NCI-H187 treated with DMSO at 0.1 percent for 48 hours (cell line): ENCODE results near the gene MACROD1.

Experiments
- DNase-seq: peaks from one replicate; lab custom pipeline; 2025; lab: John Stamatoyannopoulos, UW

MACROD1 gene, protein sequence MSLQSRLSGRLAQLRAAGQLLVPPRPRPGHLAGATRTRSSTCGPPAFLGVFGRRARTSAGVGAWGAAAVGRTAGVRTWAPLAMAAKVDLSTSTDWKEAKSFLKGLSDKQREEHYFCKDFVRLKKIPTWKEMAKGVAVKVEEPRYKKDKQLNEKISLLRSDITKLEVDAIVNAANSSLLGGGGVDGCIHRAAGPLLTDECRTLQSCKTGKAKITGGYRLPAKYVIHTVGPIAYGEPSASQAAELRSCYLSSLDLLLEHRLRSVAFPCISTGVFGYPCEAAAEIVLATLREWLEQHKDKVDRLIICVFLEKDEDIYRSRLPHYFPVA

DNA sequence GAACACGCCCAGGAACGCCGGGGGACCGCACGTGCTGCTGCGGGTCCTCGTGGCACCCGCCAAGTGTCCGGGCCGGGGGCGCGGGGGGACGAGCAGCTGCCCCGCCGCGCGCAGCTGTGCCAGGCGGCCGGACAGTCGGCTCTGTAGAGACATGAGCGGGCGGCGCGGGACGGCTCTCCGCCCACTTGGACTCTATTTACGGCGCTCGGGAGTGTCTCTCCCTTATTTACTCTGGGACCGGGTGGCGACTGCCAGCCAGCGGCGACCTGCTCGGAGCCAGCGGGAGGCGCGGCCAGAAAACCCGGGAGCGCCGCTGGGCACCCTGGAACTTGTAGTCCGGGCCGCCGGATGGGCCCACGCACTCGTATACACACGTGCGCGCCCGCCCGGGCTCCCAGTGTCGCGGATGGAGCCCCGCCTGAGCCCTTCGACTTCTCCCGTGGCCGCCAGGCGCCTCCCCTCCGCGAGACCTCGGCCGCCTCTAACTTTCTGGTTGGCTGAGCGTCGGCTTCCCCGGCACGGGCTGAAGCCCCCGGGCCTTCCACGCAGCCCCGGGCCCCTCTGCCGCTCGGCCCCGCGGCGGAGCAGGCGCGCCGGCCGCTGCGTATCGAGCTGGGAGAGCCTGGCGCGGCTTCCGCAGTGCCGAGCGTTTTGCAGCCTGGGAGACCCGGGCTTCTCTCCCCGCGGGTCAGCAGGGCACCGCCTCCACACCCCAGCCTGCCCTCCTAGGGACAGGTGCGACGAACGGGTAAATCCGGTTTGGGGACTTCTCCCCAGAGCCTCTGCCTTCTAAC, at the start of gene MACROD1:
MACROD1 (minus strand) TSS at position 272 of the 794 bp plus-strand sequence; CDS start at position 153, 119 bp downstream.
- peak; percentile 45 for DNase-seq

DNA sequence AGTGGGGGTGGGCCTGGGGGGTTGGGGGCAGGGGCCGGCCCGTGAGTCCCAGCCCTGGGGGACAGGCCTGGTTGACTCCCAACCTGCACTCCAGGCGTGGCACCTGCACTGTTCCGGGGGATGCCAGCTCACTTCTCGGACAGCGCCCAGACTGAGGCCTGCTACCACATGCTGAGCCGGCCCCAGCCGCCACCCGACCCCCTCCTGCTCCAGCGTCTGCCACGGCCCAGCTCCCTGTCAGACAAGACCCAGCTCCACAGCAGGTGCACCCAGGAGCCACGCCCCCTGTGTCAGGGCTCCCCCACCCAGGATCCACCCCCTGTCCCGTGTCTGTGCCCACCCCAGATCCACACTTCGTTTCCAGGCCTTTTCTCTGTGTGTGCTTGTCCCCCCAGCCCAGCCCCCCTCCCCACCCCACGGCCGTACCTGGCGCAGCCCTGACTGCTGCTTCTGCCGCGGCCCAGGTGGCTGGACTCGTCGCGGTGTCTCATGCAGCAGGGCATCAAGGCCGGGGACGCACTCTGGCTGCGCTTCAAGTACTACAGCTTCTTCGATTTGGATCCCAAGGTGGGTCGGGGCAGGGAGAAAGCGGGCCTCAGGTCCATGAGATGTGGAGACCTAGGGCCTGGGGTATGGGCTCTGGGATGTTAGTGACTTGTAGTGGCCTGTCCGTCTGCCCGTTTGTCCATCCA, 45.4 kb upstream of the MACROD1 start:
- no peak for DNase-seq

DNA sequence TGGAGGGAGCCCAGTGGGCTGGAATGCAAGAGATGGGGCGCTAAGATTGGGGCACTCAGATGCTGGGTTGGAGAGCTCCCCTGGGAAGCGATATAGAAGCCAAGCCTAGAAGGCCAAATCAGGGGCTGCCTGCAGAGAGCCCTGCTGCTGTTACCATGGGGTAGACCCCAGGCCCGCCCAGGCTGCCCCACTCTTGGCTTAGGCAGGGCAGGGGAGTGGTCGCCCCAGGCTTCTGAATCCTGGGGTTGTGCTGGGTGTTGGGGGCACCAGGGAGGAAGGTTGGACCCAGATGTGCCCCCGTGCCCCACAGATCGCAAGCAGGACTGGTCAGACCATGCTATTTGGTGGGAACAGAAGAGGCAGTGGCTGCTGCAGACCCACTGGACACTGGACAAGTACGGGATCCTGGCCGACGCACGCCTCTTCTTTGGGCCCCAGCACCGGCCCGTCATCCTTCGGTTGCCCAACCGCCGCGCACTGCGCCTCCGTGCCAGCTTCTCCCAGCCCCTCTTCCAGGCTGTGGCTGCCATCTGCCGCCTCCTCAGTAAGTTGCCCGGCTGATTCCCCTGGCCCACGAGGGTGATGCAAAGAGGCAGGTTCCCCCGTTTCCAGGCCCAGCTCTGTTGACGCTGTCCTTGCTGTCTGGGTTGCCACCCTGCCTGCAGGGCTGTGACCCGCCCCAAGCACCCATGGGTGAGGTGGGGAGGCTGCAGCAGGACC, 44.5 kb upstream of the MACROD1 start:
- no peak for DNase-seq

DNA sequence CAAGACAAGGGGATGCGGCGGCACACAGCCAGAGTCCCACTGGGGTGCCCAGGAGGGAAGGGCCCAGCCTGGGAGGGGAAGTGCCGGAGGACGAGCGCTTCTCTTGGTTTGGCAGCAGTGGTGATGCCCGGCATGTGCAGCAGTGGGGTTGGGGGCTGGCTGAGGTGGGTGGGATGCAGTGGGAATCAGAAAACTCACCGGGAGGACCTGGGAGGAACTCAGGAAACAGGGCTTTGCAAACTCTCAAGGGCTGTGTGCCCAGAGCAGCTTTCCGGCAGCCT, 43.6 kb upstream of the MACROD1 start:
- no peak for DNase-seq

DNA sequence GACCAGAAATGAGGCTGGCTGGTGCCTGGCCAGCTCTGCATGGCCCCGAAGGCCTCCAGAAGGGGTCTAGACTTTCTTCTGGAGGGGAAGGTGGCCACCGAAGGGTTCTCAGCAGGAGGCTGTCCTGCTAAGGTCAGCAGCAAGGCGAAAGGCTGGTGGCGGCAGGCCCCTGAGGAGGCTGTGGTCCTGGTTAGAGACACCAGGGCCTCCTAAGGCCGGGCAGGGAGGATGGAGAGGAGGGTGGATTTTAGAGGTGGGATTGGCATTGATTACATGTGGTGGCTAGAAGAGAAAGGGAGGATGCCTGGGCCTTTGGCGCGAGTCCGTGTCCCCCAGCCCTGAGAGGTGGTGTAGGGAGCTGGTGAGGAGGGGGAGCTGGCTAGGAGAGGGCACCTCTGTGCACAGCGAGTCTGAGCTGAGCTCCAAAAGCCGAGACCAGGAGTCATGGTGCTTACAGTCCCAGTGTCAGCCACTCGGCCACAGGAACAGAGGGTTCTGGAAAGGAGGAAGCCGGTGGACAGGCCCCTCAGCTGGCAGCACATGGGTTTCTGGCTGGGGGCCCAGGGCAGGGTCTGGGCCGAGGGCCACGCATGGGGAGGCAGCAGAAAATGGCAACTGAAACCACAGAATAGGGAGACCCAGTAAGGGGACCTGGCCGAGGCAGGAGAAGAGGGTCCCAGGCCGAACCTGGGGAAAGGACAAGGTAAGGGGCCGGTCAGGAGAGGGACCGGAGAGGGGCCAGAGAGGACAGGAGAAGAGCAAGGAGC, 43.1 kb upstream of the MACROD1 start:
- DNase-seq, result no peak

DNA sequence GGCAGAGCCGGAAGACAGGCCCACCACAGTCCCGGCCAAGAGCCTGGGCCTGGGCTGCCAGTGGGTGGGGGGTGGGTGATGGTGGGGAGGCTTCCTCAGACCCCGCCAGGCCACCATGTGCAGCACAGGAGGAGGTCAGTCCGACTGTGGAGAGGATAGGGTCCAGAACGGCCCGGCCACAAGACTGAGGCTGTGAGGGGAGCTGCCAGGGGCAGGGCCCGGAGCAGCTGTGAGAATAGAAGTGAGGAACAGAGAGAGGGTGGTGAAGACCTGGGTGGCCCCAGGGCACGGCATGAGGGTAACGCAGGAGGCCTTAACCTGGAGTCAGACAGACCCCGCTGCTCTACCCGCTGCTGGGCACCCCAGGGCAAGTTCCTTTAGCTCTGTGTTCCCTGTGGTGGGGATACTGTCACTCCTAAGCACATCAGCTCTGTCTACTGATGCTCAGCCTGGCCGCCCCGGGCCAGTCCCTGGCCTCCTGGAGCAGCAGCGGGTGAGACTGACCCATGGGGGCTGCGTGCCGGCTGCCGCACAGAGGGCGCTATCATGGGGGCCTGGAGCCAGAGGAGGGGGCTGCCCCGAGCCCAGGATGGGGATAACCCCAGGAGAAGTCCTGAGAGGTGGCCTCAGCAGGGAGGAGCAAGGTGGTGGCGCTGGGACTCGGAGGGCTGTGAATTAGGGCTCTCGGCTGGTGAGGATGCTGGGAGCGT, 42.3 kb upstream of the MACROD1 start:
- DNase-seq, result no peak

DNA sequence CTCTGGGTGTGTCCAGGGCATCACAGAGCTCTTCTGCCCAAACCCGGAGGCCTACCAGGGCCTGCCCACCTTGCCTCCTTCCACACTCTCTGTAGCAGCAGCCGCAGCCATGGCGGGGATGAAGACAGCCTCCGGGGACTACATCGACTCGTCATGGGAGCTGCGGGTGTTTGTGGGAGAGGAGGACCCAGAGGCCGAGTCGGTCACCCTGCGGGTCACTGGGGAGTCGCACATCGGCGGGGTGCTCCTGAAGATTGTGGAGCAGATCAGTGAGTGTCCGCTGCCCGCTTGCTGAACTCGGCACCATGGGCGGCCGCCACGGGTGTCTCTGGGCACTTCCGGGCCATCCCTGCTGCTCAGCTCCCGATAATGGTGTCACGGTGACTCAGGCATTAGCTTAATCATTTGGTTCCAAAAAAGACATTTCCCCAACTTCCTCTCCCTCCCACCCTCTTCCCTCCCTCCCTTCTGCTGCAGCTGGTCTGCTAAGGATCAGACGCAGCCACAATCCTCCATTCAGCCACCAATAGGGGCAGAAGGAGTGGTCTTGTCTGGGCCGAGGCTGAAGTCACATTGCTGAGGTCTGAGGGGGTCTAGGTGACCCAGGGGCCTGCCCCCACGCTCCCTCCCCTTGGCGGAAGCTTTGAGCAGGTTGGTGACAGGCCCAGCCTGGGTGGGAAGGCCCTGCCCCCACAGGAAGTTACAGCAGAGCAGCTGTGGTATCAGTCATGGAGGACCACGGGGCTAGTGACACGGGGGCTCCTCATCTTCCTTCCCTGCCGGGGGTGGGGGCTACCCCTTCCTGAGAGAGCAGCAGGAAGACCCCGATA, 41.6 kb upstream of the MACROD1 start:
- DNase-seq, result no peak

DNA sequence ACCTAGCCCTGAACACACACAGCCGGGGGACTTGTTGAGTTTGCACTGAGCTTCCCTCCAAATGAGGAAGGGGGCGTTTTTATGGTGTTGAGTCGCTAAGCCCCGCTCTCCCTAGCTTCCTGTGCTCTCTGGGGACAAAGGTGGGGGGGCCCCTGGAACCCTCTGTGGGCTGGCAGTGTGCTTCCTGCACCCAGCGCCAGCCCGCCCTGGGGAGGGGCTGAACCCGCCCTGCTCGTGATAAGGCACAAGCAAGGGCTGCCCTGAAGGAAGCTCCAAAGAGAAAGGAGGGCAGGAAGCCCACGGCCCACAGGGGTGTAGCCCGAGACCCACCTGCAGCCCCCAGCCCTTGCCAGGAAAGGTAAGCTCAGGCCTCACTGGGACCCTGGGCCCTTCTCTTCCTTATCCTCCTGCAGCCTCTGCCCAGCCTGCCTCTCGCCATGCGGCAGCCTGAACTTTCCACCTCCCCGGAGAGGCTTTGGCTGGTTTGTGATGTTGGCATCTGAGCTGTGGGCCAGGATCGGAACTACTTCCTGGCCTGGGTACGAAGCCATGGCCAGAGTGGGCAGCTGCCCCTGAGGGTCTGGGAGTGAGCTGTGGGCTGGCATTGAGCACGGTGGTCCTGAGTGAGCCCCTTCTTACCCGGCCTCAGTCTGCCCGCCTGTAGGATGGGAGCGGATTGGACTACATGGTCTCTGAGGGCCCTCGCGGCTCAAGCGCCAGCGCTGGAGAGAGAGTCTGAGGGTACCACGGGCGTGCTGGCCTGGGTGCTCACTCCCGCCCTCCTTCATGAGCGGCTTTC, 40.7 kb upstream of the MACROD1 start, which contains the start of gene FERMT3:
FERMT3 (plus strand) TSS at position 265 of the 799 bp plus-strand sequence. CDS start 644 bp downstream, outside the sequence.
- no peak for DNase-seq

DNA sequence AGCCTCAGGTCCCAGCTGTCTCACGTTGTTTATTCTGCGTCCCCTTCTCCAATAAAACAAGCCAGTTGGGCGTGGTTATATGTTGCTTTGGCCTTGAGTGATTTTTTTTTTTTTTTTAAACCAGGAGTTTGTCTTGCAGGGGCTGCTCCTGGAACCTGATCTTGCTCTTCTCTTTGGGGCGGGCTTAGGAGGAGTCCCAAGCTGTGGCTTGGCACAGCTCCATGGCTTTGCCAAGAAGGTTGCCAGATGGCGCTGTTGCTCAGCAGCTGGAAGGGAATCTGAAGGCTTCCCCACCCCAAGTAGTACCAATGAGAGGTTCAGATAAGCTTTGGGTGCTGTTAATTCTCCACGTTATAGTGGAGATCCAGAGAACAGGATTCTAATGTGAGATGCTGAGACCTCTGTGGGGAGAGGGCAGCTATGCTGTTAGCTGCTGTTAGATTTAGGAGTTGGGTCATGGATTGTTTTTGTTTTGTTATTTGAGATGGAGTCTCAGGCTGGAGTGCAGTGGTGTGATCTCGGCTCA, 38.6 kb upstream of the MACROD1 start:
- DNase-seq, result peak; percentile 14

DNA sequence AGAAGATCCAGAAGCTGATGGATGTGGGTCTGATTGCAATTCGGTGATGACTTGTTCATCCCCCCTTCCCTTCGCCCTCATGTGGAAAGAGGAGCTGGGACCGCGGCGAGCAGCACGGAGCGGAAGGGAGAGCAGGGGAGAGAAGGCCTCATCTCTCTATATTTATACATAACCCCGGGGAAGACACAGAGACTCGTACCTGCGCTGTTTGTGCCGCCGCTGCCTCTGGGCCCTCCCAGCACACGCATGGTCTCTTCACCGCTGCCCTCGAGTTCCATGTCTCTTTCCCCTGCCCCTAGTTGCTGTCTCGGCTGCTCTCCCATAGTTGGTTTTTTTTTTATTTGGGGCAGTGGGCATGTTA, 38.1 kb upstream of the MACROD1 start:
- no peak for DNase-seq

DNA sequence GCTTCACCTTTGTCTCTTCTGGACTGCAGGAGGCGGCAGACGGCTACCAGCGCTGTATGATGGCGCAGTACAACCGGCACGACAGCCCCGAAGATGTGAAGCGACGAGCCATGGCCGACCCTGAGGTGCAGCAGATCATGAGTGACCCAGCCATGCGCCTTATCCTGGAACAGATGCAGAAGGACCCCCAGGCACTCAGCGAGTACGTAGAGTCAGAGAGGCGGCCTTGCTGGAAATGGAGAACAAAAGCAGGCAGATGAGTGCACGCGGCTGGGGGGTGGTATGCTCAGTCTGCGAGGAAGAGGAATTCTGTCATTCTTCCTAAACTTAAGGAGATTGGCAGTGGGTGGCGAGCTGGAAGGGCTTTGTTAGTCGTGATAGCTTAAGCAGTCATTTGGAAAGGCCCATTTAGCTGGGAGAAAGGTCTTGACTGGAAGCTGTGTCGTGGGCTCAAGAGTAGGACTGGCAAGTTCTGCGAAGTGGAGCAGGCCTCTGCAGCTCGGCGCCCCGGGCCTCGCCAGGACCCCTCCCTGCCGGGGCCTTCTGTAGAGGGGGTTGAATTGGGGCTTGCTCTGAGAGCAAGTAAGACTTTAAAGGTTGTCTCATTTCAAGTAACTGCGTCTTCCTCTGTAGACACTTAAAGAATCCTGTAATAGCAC, 37.6 kb upstream of the MACROD1 start:
- DNase-seq, result no peak

DNA sequence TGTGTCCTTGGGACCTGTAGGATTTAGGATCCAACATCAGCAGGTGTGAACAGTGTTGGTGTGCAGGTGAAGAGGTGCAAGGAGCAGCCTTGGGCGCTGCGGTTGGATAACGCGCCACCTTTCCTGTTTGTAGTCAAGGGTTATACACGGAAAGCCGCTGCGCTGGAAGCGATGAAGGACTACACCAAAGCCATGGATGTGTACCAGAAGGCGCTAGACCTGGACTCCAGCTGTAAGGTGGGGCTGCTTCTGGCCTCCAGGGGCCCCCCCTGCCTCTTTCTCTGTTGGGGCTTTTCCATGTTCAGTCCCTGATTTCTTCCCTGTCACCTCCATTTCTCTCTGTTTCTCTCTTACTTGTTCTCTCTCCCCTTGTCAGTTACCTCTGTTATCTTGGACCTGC, 37.1 kb upstream of the MACROD1 start:
- no peak for DNase-seq

DNA sequence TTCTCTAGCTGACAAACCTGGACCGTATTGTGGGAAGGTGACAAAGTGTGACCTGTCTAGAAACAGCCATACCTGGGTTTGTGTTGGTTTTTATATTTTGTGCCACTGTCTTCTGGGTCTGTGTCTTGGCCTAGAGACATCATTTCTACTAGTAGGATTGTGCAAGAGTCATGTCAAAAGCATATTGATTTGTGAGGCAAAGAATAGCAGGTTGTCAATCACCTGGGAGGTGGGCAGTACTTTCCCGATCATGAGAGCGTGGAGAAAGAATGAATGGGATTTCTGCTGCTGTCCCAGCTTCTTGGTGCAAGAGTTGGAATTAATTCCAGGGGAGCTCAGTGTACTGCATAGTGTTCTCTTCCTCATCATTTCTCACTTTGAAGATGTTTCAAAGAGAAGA, 35.6 kb upstream of the MACROD1 start:
- DNase-seq, result no peak

DNA sequence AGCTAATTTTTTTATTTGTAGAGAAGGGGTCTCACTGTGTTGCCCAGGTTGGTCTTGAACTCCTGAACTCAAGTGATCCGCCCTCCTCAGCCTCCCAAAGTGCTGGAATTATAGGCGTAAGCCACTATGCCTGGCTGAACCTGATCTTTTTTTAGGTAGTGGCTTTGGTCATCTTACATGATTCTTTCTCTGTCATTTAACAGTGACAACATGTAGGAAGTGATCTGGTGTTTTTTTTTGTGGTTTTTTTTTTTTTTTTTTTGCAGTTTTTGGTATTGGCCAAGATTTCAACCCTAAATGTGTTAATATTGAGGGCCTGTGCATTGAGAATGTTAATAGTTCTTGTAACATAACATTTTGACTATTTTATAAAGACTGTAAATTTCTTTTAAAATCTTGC, 32.6 kb upstream of the MACROD1 start:
- DNase-seq, result no peak

DNA sequence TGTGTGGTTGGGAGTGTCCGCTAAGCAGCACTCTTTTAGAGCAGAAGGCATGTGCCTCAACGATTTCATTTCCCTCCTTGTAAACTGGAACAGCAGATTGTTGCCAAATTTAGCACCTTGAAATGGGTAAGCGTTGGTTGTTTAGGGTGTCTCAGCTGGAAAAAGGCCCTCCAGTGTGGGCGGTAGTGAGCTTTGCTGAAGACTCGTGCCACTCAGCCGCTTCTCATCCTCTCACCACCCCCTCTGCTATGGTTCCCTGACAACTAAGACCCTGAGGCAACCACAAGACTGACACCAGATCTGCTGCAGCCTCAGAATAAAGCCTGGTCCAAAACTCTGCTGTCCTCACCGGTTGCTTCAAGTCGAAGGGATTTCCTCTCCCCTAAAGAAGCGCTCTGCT, 30.7 kb upstream of the MACROD1 start:
- DNase-seq, result no peak

DNA sequence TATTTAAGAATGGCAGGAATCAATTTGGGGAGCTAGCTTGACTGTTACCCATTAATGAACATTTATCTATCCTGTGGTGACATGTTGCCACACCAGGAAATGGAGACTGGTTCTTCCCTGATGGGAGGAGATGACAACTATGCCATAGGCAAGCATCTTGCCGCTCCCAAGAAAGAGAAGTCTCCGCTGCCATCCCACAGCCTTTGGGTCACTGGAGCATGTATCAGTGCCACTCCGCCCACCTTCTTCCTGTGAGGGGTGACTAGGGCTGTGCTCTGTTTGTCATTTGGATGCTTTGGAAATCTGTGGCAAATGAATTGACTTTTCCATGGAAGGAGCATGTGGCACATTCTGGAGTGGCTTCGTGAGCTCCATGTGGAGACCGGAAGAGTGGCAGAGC, 26.5 kb upstream of the MACROD1 start:
- DNase-seq, result no peak

DNA sequence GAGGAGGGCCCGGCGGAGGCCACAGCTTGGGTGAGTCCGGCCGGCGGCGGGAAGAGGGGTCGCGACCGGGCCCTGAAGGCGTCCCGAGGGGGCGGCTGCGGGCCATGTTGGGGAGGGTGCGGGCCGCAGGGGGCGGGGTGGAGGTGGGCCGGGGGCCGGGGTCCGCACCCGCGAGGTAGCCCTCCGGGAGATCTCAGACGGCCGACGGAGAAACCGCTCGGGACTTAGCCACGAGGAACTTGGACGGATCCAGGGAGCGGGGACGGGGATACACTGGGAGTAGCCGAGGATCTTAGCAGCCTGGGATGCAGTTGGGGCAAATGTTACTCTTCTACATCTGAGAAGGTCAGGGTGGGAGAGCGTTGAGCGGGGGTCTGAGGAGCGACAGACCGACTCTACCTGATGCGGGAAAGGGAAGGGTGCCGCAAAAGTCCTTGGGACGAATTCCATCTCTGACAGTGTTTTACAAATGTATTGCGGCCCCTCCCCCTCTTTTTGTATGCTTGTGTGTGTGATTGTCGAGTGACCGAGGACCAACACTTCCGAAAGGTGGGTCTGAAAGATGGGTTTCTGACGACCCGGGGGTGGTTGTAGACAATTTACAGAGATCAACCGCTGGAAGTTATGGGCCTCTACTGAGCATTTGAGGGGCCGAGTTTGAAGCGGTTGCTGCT, 20.7 kb upstream of the MACROD1 start:
- DNase-seq, result no peak
